ENCODE data around the gene MBP. TPM values are rescaled to one million over a fixed set of nuclear protein-coding genes. Genes with fewer than 3 reads are reported as not detected.

The MBP gene
- total and polyA plus RNA-seq, 2 experiments from 2014 or later = 18.4 to 22.9 TPM

DNA sequence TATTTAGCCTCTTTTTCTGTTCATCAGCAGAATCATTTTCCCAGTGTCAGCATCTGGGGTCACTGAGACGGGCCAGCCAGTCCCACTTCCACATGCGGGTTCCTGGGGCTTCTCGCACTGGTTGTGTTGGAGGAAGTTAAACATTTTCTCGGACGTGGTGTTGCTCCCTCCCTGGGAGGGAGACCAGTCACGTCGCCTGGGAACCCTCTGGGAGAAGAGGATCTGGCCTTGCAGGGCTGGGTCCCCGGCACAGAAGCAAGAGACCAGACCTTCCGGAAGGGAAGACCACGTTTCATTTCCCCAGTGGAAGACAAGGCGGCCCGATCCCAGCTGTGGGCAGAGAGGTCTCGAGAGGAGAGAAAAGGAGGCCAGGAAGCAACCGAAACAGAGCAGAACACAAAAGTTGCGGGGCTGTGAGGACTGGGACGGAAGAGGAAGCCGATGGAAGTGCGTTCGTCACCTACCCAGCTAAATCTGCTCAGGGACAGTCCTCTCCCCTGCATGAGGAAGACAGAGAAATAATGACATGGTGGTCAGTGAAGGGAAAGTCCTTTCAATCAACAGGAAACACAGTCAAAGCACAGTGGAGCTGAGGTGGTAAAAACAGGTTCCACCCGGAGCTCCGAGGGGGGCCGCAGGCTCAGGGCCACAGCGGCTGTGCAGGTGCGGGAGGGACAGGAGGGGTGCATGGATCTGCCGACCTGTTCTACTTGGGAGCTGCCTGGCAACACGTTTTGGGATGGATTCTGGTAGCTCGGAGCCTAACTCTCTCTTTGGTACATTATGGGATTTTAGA, 144.4 kb downstream of the MBP start (continued):
- TF ChIP-seq, protein P1, sequence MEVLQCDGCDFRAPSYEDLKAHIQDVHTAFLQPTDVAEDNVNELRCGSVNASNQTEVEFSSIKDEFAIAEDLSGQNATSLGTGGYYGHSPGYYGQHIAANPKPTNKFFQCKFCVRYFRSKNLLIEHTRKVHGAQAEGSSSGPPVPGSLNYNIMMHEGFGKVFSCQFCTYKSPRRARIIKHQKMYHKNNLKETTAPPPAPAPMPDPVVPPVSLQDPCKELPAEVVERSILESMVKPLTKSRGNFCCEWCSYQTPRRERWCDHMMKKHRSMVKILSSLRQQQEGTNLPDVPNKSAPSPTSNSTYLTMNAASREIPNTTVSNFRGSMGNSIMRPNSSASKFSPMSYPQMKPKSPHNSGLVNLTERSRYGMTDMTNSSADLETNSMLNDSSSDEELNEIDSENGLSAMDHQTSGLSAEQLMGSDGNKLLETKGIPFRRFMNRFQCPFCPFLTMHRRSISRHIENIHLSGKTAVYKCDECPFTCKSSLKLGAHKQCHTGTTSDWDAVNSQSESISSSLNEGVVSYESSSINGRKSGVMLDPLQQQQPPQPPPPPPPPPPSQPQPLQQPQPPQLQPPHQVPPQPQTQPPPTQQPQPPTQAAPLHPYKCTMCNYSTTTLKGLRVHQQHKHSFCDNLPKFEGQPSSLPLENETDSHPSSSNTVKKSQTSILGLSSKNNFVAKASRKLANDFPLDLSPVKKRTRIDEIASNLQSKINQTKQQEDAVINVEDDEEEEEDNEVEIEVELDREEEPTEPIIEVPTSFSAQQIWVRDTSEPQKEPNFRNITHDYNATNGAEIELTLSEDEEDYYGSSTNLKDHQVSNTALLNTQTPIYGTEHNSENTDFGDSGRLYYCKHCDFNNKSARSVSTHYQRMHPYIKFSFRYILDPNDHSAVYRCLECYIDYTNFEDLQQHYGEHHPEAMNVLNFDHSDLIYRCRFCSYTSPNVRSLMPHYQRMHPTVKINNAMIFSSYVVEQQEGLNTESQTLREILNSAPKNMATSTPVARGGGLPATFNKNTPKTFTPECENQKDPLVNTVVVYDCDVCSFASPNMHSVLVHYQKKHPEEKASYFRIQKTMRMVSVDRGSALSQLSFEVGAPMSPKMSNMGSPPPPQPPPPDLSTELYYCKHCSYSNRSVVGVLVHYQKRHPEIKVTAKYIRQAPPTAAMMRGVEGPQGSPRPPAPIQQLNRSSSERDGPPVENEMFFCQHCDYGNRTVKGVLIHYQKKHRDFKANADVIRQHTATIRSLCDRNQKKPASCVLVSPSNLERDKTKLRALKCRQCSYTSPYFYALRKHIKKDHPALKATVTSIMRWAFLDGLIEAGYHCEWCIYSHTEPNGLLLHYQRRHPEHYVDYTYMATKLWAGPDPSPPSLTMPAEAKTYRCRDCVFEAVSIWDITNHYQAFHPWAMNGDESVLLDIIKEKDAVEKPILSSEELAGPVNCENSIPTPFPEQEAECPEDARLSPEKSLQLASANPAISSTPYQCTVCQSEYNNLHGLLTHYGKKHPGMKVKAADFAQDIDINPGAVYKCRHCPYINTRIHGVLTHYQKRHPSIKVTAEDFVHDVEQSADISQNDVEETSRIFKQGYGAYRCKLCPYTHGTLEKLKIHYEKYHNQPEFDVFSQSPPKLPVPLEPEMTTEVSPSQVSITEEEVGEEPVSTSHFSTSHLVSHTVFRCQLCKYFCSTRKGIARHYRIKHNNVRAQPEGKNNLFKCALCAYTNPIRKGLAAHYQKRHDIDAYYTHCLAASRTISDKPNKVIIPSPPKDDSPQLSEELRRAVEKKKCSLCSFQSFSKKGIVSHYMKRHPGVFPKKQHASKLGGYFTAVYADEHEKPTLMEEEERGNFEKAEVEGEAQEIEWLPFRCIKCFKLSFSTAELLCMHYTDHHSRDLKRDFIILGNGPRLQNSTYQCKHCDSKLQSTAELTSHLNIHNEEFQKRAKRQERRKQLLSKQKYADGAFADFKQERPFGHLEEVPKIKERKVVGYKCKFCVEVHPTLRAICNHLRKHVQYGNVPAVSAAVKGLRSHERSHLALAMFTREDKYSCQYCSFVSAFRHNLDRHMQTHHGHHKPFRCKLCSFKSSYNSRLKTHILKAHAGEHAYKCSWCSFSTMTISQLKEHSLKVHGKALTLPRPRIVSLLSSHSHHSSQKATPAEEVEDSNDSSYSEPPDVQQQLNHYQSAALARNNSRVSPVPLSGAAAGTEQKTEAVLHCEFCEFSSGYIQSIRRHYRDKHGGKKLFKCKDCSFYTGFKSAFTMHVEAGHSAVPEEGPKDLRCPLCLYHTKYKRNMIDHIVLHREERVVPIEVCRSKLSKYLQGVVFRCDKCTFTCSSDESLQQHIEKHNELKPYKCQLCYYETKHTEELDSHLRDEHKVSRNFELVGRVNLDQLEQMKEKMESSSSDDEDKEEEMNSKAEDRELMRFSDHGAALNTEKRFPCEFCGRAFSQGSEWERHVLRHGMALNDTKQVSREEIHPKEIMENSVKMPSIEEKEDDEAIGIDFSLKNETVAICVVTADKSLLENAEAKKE (CRISPR knock-in tag; IDR thresholded peaks at IDR 0.05) = no peak
- TF ChIP-seq, protein P2, sequence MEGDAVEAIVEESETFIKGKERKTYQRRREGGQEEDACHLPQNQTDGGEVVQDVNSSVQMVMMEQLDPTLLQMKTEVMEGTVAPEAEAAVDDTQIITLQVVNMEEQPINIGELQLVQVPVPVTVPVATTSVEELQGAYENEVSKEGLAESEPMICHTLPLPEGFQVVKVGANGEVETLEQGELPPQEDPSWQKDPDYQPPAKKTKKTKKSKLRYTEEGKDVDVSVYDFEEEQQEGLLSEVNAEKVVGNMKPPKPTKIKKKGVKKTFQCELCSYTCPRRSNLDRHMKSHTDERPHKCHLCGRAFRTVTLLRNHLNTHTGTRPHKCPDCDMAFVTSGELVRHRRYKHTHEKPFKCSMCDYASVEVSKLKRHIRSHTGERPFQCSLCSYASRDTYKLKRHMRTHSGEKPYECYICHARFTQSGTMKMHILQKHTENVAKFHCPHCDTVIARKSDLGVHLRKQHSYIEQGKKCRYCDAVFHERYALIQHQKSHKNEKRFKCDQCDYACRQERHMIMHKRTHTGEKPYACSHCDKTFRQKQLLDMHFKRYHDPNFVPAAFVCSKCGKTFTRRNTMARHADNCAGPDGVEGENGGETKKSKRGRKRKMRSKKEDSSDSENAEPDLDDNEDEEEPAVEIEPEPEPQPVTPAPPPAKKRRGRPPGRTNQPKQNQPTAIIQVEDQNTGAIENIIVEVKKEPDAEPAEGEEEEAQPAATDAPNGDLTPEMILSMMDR (conservative IDR thresholded peaks at IDR 0.05; ENCODE audit: low read depth in 2 of 2) = no peak
- TF ChIP-seq ZNF331 (CRISPR knock-in tag; IDR thresholded peaks at IDR 0.05; ENCODE audit: low read depth) (no peak), NANOG (IDR thresholded peaks at IDR 0.05; ENCODE audit: borderline replicate concordance) (no peak)

DNA sequence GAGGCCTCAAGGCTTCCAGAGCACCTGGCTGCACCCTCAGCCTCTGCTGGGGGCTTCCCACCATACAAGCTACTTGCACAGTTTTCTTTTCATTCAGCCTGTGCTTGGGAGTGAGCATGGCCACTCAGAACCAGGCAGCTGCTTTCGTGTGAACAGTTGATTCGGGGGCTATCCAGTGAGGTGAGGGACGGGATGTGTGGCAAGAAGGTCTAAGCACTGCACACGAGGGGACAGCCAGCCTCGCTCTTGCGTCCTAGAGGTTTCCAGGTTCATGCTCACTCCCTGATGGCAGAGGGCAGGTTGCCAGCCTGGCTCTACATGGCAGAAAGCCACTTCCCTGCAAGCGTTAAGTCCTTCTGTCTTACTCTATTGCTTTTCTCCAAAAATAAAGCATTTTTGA, 146.2 kb downstream of the MBP start:
- H2AFZ ChIP-seq = no peak overlapping the region
- Mint-ChIP-seq H3K36me3 (ENCODE audit: low read depth) (no peaks in the 10 kb centered on the region), H3K27ac (no peak overlapping the region), H3K27me3 (ENCODE audit: insufficient read depth, low read depth, poor library complexity) (no peaks in the 10 kb centered on the region), H3K4me3 (no peak overlapping the region), H3K4me1 (peaks cover 24% of the 10 kb centered on the region), H3K9me3 (no peaks in the 10 kb centered on the region)
- peaks cover 12% of the 10 kb centered on the region for H3K4me1 ChIP-seq (ENCODE audit: insufficient read depth)
- no peak overlapping the region for H3K4me3 ChIP-seq
- no peaks in the 10 kb centered on the region for H3K36me3 ChIP-seq (ENCODE audit: insufficient read depth)
- no peak overlapping the region for H3K27ac ChIP-seq (ENCODE audit: low read depth)
- no peaks in the 10 kb centered on the region for H4K20me1 ChIP-seq (replicated peaks; ENCODE audit: insufficient read depth)
- DNase-seq (ENCODE audit: low spot score) (no peak), ATAC-seq (no peak)
- H3K4me2 ChIP-seq = no peak overlapping the region
- H3F3A ChIP-seq (replicated peaks; ENCODE audit: low read depth) = no peaks in the 10 kb centered on the region
- no peaks in the 10 kb centered on the region for H3K79me2 ChIP-seq (replicated peaks; ENCODE audit: insufficient read depth)
- H3K27me3 ChIP-seq (ENCODE audit: insufficient read depth) = no peaks in the 10 kb centered on the region
- no peaks in the 10 kb centered on the region for H3K9me2 ChIP-seq (ENCODE audit: insufficient read depth)
- TF ChIP-seq, protein P2 (conservative IDR thresholded peaks at IDR 0.05; ENCODE audit: low read depth in 2 of 2) = no peak
- TF ChIP-seq ZNF331 (CRISPR knock-in tag; IDR thresholded peaks at IDR 0.05; ENCODE audit: low read depth) (no peak), POLR2AphosphoS5 (IDR thresholded peaks at IDR 0.05; ENCODE audit: low read depth) (no peak), EZH2 (IDR thresholded peaks at IDR 0.05; ENCODE audit: low read depth, unreplicated experiment) (no peak), CREB1 (CRISPR knock-in tag; IDR thresholded peaks at IDR 0.05; ENCODE audit: low read depth) (no peak), NANOG (IDR thresholded peaks at IDR 0.05; ENCODE audit: borderline replicate concordance) (no peak), ZNF114 (CRISPR knock-in tag; IDR thresholded peaks at IDR 0.05) (no peak)
- TF ChIP-seq, protein P3, sequence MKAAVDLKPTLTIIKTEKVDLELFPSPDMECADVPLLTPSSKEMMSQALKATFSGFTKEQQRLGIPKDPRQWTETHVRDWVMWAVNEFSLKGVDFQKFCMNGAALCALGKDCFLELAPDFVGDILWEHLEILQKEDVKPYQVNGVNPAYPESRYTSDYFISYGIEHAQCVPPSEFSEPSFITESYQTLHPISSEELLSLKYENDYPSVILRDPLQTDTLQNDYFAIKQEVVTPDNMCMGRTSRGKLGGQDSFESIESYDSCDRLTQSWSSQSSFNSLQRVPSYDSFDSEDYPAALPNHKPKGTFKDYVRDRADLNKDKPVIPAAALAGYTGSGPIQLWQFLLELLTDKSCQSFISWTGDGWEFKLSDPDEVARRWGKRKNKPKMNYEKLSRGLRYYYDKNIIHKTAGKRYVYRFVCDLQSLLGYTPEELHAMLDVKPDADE (IDR thresholded peaks at IDR 0.05) = no peak

Data from GM23338 (cell line).